ENCODE results near the gene PAK5.

Gene PAK5

GRCh38 chr20:9534025-9534424 is 304.9 kb downstream of the PAK5 start:
- Histone ChIP-seq H3K9me3 (no peaks in the 10 kb centered on the region), H3K27ac (no peak overlapping the region), H3K27me3 (peaks cover 23% of the 10 kb centered on the region), H3K36me3 (no peaks in the 10 kb centered on the region), H3K4me3 (ENCODE audit: low read depth in 1 of 2, low read length in 1 of 2) (no peak overlapping the region), H3K4me1 (ENCODE audit: control insufficient read depth in 1 of 2, insufficient read depth in 1 of 2, low read depth in 1 of 2, low read length in 1 of 2) (no peaks in the 10 kb centered on the region)
- no peak for TF ChIP-seq CTCF (IDR thresholded peaks at IDR 0.05)

GRCh38 chr20:9532069-9532838 is 306.6 kb downstream of the PAK5 start:
- peaks cover 24% of the 10 kb centered on the region for H3K27me3 ChIP-seq
- TF ChIP-seq CTCF (IDR thresholded peaks at IDR 0.05), result no peak
- H3K9me3 ChIP-seq, result no peaks in the 10 kb centered on the region
- H3K4me3 ChIP-seq (ENCODE audit: low read depth in 1 of 2, low read length in 1 of 2), result no peak overlapping the region
- no peak overlapping the region for H3K27ac ChIP-seq
- H3K4me1 ChIP-seq (ENCODE audit: control insufficient read depth in 1 of 2, insufficient read depth in 1 of 2, low read depth in 1 of 2, low read length in 1 of 2), result no peaks in the 10 kb centered on the region
- H3K36me3 ChIP-seq, result no peaks in the 10 kb centered on the region

GRCh38 chr20:9531581-9531980 is 307.3 kb downstream of the PAK5 start:
- no peaks in the 10 kb centered on the region for H3K9me3 ChIP-seq
- no peaks in the 10 kb centered on the region for H3K36me3 ChIP-seq
- no peaks in the 10 kb centered on the region for H3K4me1 ChIP-seq (ENCODE audit: control insufficient read depth in 1 of 2, insufficient read depth in 1 of 2, low read depth in 1 of 2, low read length in 1 of 2)
- H3K27ac ChIP-seq, result no peak overlapping the region
- TF ChIP-seq CTCF (IDR thresholded peaks at IDR 0.05), result no peak
- H3K4me3 ChIP-seq (ENCODE audit: low read depth in 1 of 2, low read length in 1 of 2), result no peak overlapping the region
- peaks cover 28% of the 10 kb centered on the region for H3K27me3 ChIP-seq

GRCh38 chr20:9523636-9524035 is 315.2 kb downstream of the PAK5 start:
- Histone ChIP-seq H3K4me1 (ENCODE audit: control insufficient read depth in 1 of 2, insufficient read depth in 1 of 2, low read depth in 1 of 2, low read length in 1 of 2) (no peaks in the 10 kb centered on the region), H3K36me3 (no peaks in the 10 kb centered on the region), H3K4me3 (ENCODE audit: low read depth in 1 of 2, low read length in 1 of 2) (no peak overlapping the region), H3K27ac (no peak overlapping the region), H3K9me3 (no peaks in the 10 kb centered on the region), H3K27me3 (peaks cover 33% of the 10 kb centered on the region)
- TF ChIP-seq CTCF (IDR thresholded peaks at IDR 0.05), result no peak

GRCh38 chr20:9520086-9520485 is 318.8 kb downstream of the PAK5 start:
- H3K27ac ChIP-seq, result no peak overlapping the region
- peaks cover 65% of the 10 kb centered on the region for H3K27me3 ChIP-seq
- no peak overlapping the region for H3K4me3 ChIP-seq (ENCODE audit: low read depth in 1 of 2, low read length in 1 of 2)
- no peak for TF ChIP-seq CTCF (IDR thresholded peaks at IDR 0.05)
- no peaks in the 10 kb centered on the region for H3K36me3 ChIP-seq
- H3K4me1 ChIP-seq (ENCODE audit: control insufficient read depth in 1 of 2, insufficient read depth in 1 of 2, low read depth in 1 of 2, low read length in 1 of 2), result no peaks in the 10 kb centered on the region
- no peaks in the 10 kb centered on the region for H3K9me3 ChIP-seq
